ENCODE measurements around the gene ATP5PB.

Gene ATP5PB

DNA sequence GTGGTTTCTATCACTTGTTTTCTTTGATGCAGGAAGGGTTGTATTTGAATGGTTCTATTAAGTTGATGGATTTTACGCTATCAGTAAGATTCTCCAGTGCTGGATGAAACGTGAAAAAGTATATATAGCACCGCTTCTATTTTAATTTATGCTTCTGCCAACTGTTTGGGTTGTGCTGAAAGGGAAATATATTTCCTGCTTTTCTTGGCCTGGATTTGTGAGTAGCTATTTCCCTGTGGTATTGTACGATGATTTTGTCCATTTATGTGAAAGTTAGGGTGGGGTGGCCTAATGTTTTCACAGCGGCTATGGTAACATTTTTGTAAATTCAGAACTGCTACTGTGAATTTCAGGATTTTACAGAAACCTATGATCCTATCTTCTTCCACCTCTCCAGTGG is 24.8 kb downstream of the ATP5PB start:
- no peak for DNase-seq (ENCODE audit: low read depth)
- no peak overlapping the region for H3K4me3 ChIP-seq (ENCODE audit: low read depth, low read length)
- TF ChIP-seq, protein P1, sequence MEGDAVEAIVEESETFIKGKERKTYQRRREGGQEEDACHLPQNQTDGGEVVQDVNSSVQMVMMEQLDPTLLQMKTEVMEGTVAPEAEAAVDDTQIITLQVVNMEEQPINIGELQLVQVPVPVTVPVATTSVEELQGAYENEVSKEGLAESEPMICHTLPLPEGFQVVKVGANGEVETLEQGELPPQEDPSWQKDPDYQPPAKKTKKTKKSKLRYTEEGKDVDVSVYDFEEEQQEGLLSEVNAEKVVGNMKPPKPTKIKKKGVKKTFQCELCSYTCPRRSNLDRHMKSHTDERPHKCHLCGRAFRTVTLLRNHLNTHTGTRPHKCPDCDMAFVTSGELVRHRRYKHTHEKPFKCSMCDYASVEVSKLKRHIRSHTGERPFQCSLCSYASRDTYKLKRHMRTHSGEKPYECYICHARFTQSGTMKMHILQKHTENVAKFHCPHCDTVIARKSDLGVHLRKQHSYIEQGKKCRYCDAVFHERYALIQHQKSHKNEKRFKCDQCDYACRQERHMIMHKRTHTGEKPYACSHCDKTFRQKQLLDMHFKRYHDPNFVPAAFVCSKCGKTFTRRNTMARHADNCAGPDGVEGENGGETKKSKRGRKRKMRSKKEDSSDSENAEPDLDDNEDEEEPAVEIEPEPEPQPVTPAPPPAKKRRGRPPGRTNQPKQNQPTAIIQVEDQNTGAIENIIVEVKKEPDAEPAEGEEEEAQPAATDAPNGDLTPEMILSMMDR (IDR thresholded peaks at IDR 0.05; ENCODE audit: insufficient read depth, low read depth, low read length, missing control alignments): no peak

DNA sequence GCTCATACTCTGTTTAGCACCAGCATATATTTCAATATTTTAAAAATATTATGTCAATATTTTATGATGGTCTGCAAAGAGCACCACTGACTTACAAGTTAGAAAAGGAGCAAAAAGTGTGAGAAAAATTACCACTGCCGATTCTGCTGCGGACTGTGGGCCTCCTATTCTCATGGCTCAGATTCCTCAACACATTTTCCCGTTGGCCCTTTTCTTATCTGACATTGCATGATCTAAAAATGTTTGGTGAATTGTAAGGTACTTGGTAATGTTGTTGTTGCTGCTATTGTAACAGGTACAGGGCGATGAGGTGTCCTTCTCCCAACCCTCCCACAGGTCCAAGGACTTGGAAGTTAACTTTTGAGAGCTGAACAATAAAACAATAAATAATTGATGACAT is 25.3 kb downstream of the ATP5PB start:
- no peak for DNase-seq (ENCODE audit: low read depth)
- H3K4me3 ChIP-seq (ENCODE audit: low read depth, low read length): no peak overlapping the region
- TF ChIP-seq, protein P1 (IDR thresholded peaks at IDR 0.05; ENCODE audit: insufficient read depth, low read depth, low read length, missing control alignments): no peak

DNA sequence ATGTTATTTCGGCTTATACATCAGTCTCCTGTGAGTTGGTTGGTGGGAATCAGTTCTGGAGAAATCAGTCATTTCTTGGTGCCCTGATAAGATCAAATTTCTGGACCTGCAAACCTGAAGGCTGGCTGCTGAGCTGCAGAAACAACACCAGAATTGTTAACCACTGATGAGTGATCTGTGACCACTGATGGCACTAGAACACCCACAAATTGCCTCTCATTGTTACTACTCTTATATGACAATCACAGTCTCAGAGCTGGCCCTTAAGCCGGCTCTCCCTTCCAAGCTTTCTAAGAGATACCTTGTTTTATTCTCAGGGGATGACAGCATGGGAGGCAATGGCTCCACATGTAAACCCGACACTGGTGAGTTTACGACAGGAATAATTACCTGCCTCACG is 26.4 kb downstream of the ATP5PB start:
- TF ChIP-seq, protein P1 (IDR thresholded peaks at IDR 0.05; ENCODE audit: insufficient read depth, low read depth, low read length, missing control alignments): no peak
- no peak overlapping the region for H3K4me3 ChIP-seq (ENCODE audit: low read depth, low read length)
- DNase-seq (ENCODE audit: low read depth): peak; percentile 43

DNA sequence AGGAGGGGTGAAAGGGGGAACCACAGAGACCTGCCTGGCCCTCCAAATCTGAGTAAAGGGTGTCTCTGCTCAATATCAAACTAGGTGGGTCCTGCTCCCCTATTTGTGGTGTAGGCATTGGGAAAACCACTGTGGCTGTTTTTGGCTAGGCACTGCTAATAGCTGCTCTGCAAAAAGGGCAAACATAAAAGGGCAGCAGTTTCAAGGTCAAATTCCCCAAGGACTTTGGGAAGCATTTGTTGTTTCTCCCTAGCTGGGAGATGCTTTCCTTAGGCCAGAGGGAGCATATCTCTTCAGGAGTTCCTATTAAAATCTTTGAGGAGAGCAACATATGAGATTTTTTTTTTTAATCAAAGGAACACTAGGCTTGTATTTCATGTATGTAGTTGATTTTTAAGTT is 26.9 kb downstream of the ATP5PB start:
- H3K4me3 ChIP-seq (ENCODE audit: low read depth, low read length): no peak overlapping the region
- TF ChIP-seq, protein P1 (IDR thresholded peaks at IDR 0.05; ENCODE audit: insufficient read depth, low read depth, low read length, missing control alignments): no peak

DNA sequence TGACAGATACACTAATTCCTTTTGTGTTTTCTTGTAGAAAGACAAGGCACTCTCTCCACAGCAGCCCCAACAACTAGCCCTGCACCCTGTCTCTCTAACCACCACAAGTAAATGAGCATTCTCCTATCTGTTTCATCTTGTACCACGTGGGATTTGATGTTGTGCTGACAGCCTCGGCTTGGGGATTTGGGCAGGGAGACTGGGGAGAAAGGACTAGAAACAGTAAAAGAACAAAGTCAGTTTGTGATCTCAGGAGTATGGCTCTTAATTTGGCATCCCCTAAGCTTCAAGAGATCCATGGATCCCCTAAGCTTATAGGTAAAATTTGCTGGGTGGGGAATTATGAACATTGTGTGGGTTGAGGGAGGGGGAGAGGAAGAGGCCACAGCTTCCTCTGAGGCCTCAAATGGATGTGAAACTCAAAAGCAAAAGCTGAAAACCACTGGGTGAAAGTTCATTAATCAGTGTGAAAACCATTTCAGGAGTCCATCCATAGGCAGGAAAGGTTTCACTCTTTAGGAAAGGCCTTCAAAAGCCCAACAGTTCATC is 27.6 kb downstream of the ATP5PB start:
- H3K4me3 ChIP-seq (ENCODE audit: low read depth, low read length): no peak overlapping the region
- TF ChIP-seq, protein P1 (IDR thresholded peaks at IDR 0.05; ENCODE audit: insufficient read depth, low read depth, low read length, missing control alignments): no peak
- peak; percentile 62 for DNase-seq (ENCODE audit: low read depth)

More for the DNA sequence above, 26.9 kb downstream of the ATP5PB start:
- no peak for DNase-seq (ENCODE audit: low read depth)

DNA sequence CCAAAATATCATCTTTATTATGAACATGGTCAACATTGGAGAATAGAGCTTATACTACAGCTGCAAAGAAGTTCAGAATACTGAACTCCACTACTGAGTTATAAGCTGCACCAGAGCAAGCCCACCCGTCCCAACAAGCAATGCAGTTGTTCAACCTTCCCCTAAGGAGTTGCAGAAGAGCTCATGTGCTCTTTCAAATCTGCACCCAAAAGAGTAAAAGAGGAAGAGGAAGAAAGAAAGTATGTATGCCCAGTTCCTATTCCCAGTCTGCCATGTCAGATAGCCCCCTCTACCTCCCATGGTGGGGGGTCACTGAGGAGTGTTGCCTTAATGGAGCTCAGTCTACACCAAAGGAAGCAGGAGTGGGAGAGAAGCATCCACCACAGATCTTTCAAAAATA is 31.4 kb downstream of the ATP5PB start:
- DNase-seq (ENCODE audit: low read depth): no peak
- no peak overlapping the region for H3K4me3 ChIP-seq (ENCODE audit: low read depth, low read length)
- TF ChIP-seq, protein P1 (IDR thresholded peaks at IDR 0.05; ENCODE audit: insufficient read depth, low read depth, low read length, missing control alignments): no peak
